ENCODE results near the gene ZBED1.

ZBED1 gene

GRCh38 chrX:2516623-2517022 is 15.8 kb upstream of the ZBED1 start:
- peaks cover 0 to 9% of the 10 kb centered on the region in 2 donors for H3K27me3 ChIP-seq
- no peaks in the 10 kb centered on the region for H3K4me1 ChIP-seq
- no peak for DNase-seq
- no peak overlapping the region for H3K27ac ChIP-seq
- no peak for TF ChIP-seq CTCF (IDR thresholded peaks at IDR 0.05)
- intact Hi-C loops (cut with DNase I; ENCODE audit: low total_unique reads) = no loop called here
- no peaks in the 10 kb centered on the region for H3K36me3 ChIP-seq
- H3K4me3 ChIP-seq = no peak overlapping the region
- H3K9me3 ChIP-seq = no peaks in the 10 kb centered on the region

- no peaks in the 10 kb centered on the region for H3K4me1 ChIP-seq
- H3K27me3 ChIP-seq = peaks cover 0 to 9% of the 10 kb centered on the region in 2 donors
- no peaks in the 10 kb centered on the region for H3K36me3 ChIP-seq
- H3K4me3 ChIP-seq = no peak overlapping the region
- no peak for DNase-seq
- intact Hi-C loops (cut with DNase I; ENCODE audit: low total_unique reads) = no loop called here
- H3K9me3 ChIP-seq = no peaks in the 10 kb centered on the region
- no peak for TF ChIP-seq CTCF (IDR thresholded peaks at IDR 0.05)
- no peak overlapping the region for H3K27ac ChIP-seq
Measured at GRCh38 chrX:2514131-2514530, 13.4 kb upstream of the ZBED1 start.

GRCh38 chrX:2513121-2513664 is 12.4 kb upstream of the ZBED1 start:
- TF ChIP-seq CTCF (IDR thresholded peaks at IDR 0.05) = no peak
- Histone ChIP-seq H3K9me3 (no peaks in the 10 kb centered on the region), H3K36me3 (no peaks in the 10 kb centered on the region), H3K27me3 (peaks cover 0 to 9% of the 10 kb centered on the region in 2 donors), H3K4me1 (no peaks in the 10 kb centered on the region), H3K4me3 (no peak overlapping the region), H3K27ac (no peak overlapping the region)
- intact Hi-C loops (cut with DNase I; ENCODE audit: low total_unique reads) = no loop called here
- DNase-seq = no peak

GRCh38 chrX:2512501-2512900 is 11.7 kb upstream of the ZBED1 start:
- DNase-seq = no peak
- Histone ChIP-seq H3K36me3 (no peaks in the 10 kb centered on the region), H3K4me3 (no peak overlapping the region), H3K9me3 (no peaks in the 10 kb centered on the region), H3K27ac (no peak overlapping the region), H3K27me3 (peaks cover 0 to 9% of the 10 kb centered on the region in 2 donors), H3K4me1 (no peaks in the 10 kb centered on the region)
- intact Hi-C loops (cut with DNase I; ENCODE audit: low total_unique reads) = no loop called here
- TF ChIP-seq CTCF (IDR thresholded peaks at IDR 0.05) = no peak

- Histone ChIP-seq H3K4me3 (no peak overlapping the region), H3K27ac (no peak overlapping the region), H3K4me1 (no peaks in the 10 kb centered on the region), H3K36me3 (no peaks in the 10 kb centered on the region), H3K9me3 (no peaks in the 10 kb centered on the region), H3K27me3 (peaks cover 0 to 9% of the 10 kb centered on the region in 2 donors)
- no peak for DNase-seq
- intact Hi-C loops (cut with DNase I; ENCODE audit: low total_unique reads) = no loop called here
- TF ChIP-seq CTCF (IDR thresholded peaks at IDR 0.05) = no peak
Measured at GRCh38 chrX:2511326-2511725, 10.6 kb upstream of the ZBED1 start.

Data from tibial artery (tissue), 4 donors.